Right cardiac atrium (tissue), 5 donors: ENCODE results near the gene TBKBP1. TPM values are rescaled to one million over a fixed set of nuclear protein-coding genes. Genes with fewer than 3 reads are reported as not detected.

Experiments used
- ATAC-seq, 2 donors: fragments of 200-7000 bp; cut with Tn5 transposase; one replicate each; pipeline versions ENCODE4 v1.8.0 to v1.9.1; 2020; ENCODE audit warnings: moderate library complexity in 2 of 2, mild to moderate bottlenecking in 1 of 2
- DNase-seq, 3 donors: peaks; one replicate each; pipeline ENCODE4 v3.0.0-alpha.2; 2020
- H3K27ac ChIP-seq: one replicate; pipeline ENCODE4 v1.5.1; 2013; ENCODE audit warnings: mild to moderate bottlenecking, low read length, control low read depth, moderate library complexity
- H3K27me3 ChIP-seq: one replicate; pipeline ENCODE4 v1.6.1; 2013; ENCODE audit not compliant: control insufficient read depth, insufficient read depth
- H3K4me1 ChIP-seq: one replicate; pipeline ENCODE4 v1.6.1; 2013; ENCODE audit warnings: low read length; ENCODE audit not compliant: control insufficient read depth, insufficient read depth
- H3K4me3 ChIP-seq: one replicate; pipeline ENCODE4 v1.5.1; 2013; ENCODE audit warnings: low read length, control low read depth
- H3K9me3 ChIP-seq: one replicate; pipeline ENCODE4 v1.6.1; 2013; ENCODE audit warnings: low read length; ENCODE audit not compliant: control insufficient read depth
- WGBS: extraction: QIAGEN DNeasy Blood & Tissue Kit; methylation state at CpG from one replicate; pipeline ENCODE4 v1.1.7; 2013; 5-methylcytosine and 5-hydroxymethylcytosine counted together
- intact Hi-C, 4 donors: fragments of 100-400 bp; cut with DNase I; formaldehyde crosslinking; loops; one replicate each; pipeline versions ENCODE4 v1.11.0 to v1.14.0; 2022 to 2023
- polyA plus RNA-seq: library from polyadenylated mRNA; stranded (reverse); fragments of 200-250 nt; gene quantifications from one replicate; pipeline ENCODE4 v1.2.3, GENCODE V29; 2013
- total RNA-seq, 4 donors: library from RNA; stranded (reverse); fragmentation: NEBNext Ultra II Directional; extraction: Animal tissue kit (Norgen Biotek cat#: 25700); gene quantifications; one replicate each; pipeline ENCODE4 v1.2.1, GENCODE V29; 2021
- donor health status: healthy with polysubstance abuse.
- donor health status: DM: no; HTN: yes; CAD: no.
- donor health status: DM: no; HTN: no; CAD: no.
- donor health status: DM: no; HTN: yes; CAD: no; lungs with severe emphysema.
- donor health status: DM: yes; HTN: yes; CAD: no.

TBKBP1 gene
- total and polyA plus RNA-seq, 5 donors = 17.5 to 27.0 (median 21.5) TPM

DNA sequence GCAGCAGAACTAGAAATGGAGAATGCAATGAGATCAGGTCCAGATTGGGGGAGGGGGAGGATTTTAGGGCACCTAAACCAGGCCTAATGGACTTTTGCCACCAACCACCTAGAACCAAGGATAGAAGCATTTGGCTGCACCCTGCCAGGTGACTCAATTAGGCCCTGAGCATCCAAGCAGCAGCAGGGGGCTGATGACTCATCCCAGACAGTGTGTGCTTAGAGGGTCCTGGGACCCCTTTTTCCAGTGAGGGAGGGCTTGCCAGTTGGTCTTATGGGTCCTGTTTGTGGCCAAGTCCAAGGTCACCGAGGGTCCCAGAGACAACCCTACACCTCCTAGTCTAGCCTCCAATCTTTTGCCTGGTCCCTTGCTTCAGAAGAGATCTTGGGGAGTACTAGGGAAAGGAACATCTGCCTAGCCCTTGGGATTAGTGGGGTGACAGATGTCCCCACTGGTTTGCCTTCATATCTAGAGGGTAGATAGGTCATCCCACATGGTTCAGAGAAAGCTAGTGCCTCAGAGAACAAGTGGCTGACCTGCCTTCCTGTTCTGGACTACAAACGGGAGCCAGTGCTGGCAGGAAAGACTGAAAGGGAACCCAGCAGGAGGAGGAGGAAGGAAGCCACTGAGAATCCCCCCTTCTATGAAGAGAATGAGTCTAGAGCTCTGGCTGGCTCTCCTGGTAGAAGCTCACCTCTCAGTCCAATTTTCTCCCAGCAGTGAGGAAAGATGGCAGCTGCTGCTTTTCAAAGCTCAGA, 1.6 kb upstream of the TBKBP1 start:
- no peaks in the 10 kb centered on the region for H3K9me3 ChIP-seq
- DNase-seq (no peak), ATAC-seq (no peak)
- H3K27ac ChIP-seq = no peak overlapping the region
- peaks cover 5% of the 10 kb centered on the region for H3K4me1 ChIP-seq
- no peaks in the 10 kb centered on the region for H3K27me3 ChIP-seq
- intact Hi-C loops = no loop called here
- WGBS = 65% methylated on average over 2 of the region's 2 CpGs
- no peak overlapping the region for H3K4me3 ChIP-seq

DNA sequence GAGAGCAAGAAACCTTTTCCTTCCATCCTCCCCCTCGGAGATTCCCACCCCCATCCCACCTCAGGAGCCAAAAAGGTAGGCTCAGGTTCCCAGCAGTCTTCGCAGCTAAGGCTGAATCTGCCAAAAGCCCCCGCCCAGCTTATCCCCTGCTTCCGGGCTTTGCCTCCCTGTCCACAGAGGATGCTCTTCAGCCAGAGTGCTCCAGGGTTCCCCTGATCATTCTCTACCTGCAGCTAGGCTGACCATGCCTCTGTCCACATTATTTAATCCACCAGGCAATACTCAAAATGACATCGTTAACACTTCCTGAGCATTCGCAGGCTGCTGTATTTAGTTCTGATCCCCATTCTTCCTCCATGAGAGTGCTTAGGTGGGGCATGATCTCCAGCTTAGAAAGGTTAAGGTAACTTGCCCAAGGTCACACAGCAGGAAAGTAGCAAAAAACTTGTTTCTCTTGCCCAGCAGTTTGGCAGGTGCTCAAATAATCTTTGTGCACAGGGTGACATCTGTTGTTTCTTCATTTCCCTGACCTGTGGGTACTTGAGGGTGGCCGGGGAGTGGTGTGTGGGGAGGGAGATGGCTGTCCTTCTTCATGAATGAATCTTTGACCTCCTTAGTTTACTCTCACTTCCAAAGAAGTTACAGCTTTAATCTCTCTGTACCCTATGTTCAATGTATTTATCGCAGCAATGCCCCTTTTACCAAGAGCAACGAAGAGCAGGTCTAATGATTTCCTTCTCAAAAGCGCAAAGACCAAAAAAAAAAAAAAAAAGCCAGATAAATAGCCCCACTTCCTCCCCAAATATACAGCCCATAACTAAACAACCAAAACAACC, 848 bp upstream of the TBKBP1 start:
- Histone ChIP-seq H3K9me3 (no peaks in the 10 kb centered on the region), H3K27ac (no peak overlapping the region), H3K4me1 (peaks cover 5% of the 10 kb centered on the region), H3K27me3 (no peaks in the 10 kb centered on the region), H3K4me3 (peak overlapping the region; percentile 98)
- WGBS = 24% methylated on average over 10 of the region's 10 CpGs
- DNase-seq = no peak
- intact Hi-C loops = no loop called here
- no peak for ATAC-seq

DNA sequence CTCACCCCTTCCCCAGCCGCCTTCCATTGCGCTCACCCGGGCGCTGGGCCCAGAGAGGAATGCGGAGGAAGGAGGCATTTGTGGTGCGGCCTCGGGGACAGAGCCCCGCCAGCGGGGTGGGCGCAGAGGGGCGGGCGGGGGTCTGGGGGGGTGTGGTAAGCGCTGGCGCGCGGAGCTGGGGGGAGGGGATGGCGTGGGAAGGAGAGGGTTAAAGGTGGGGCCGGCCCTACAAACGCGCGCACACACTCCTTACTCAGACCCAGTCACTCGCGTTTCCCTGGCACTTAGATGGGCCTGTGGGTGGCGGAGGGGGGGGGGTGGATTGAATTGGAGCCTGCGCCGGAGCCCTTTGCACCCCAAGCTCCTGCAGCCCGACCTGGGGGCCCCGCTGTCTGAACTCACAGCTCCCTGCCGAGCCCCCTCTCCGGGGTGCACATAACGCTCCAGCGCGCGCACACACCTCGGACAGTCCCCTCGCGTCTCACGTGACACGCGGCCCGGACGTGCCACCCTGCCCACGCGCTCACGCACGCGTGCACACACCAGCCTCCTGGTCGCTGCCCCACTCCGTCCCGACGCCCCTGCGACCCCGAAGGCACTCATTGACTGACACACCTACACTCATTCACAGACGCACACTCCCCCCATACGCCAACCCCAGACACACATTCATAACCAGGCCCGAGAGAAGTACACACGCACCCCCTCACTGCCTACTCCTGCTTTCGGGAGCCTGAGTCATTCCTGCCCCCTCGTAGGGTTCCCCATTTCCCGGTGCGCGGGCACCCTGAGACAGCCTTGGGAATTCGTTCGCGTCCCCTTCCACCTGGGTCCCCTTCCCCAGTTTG, 844 bp downstream of the TBKBP1 start:
- Histone ChIP-seq H3K4me3 (peak overlapping the region; percentile 98), H3K27me3 (no peaks in the 10 kb centered on the region), H3K27ac (peak overlapping the region; percentile 40), H3K9me3 (no peaks in the 10 kb centered on the region), H3K4me1 (peaks cover 5% of the 10 kb centered on the region)
- intact Hi-C loops = no loop called here
- ATAC-seq = peak; percentile 75 to 76
- under 1% methylated on average over 65 of the region's 65 CpGs for WGBS
- peak; percentile 79 to 92 (median 92) for DNase-seq

DNA sequence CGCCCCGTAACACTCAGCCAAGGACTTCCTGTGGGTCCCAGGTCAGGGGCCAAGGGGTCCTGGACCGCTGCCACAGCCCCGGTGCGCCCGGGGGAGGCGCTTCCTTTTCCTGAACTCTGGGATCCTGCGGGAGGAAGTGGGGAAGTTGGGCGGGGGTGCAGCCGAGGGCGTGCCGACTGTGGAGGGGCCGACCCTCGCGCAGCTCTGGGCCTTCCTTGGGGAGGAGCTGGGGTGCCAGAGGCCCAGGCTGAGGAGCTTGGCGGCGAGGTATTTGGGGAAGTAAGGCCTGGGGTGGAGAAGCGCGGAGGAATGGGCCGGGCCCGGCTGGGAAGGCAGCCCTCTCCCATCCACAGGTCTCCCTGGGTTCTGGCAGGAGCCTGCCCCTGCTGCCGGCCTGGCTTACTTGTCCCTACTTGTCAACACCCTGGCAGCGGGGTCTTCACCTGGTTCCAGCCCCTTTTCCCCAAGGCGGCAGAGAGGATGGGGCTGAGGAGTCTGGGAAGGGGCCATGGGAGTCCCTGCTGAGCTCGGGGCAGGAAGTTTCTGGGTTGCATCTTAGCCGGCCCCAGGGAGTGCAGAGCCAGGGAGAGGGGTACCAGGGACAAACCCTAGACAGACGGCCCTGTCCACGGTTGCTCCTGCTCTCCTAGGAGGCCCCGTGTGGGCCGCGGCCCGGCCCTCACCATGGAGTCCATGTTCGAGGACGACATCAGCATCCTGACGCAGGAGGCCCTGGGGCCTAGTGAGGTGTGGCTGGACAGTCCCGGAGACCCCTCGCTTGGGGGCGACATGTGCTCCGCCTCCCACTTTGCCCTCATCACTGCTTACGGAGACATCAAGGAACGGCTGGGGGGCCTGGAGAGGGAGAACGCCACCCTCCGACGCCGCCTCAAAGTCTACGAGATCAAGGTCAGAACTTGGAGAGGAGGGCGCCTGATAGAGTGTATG, 1.7 kb downstream of the TBKBP1 start:
- no peaks in the 10 kb centered on the region for H3K9me3 ChIP-seq
- WGBS = 35% methylated on average over 47 of the region's 47 CpGs
- peak; percentile 65 to 84 for ATAC-seq
- H3K4me1 ChIP-seq = peaks cover 5% of the 10 kb centered on the region
- peak overlapping the region; percentile 40 for H3K27ac ChIP-seq
- no peaks in the 10 kb centered on the region for H3K27me3 ChIP-seq
- peak; percentile 86 to 93 (median 91) for DNase-seq
- intact Hi-C loops = no loop called here
- peak overlapping the region; percentile 98 for H3K4me3 ChIP-seq

DNA sequence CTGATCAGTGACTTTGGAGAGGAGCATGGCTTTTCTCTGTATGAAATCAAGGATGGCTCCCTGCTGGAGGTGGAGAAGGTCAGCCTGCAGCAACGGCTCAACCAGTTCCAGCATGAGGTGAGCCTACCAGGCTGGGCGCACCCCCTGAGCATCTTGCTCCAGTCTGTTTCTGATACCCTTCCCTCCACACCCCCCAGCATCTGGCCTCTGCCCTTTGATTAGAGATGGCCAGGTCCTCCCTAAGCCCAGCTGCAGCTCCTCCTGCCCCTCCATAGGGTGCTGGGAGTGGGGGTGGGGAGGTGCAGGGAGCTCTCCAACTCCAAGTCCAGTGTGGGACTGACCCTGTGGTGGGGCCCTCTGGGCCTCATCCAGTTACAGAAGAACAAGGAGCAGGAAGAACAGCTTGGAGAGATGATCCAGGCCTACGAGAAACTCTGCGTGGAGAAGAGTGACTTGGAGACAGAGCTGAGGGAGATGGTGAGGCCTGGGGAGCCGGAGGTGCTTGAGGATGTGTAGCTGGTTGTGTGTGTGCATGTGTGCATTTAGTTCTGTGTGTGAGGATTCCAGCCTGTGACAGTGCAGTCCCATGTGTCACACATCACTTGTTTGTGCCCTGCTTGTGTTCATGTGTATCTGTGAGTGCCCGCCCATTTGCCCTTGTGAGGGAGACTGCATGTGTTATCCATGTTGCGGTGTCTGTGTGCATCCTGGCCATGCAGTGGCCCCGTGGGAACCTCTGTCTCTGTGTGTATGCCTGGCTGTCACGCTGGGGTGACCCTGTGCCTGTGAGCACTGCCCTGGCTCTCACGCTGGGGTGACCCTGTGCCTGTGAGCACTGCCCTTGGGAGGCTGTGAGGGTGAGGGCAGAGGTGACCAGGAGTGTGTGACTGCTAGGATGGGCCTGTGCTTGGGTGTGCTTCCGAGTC, 3.0 kb downstream of the TBKBP1 start:
- H3K27ac ChIP-seq = no peak overlapping the region
- intact Hi-C loops = no loop called here
- H3K4me1 ChIP-seq = peaks cover 5% of the 10 kb centered on the region
- DNase-seq = no peak
- H3K9me3 ChIP-seq = no peaks in the 10 kb centered on the region
- WGBS = 69% methylated on average over 11 of the region's 11 CpGs
- no peaks in the 10 kb centered on the region for H3K27me3 ChIP-seq
- ATAC-seq = no peak
- no peak overlapping the region for H3K4me3 ChIP-seq

DNA sequence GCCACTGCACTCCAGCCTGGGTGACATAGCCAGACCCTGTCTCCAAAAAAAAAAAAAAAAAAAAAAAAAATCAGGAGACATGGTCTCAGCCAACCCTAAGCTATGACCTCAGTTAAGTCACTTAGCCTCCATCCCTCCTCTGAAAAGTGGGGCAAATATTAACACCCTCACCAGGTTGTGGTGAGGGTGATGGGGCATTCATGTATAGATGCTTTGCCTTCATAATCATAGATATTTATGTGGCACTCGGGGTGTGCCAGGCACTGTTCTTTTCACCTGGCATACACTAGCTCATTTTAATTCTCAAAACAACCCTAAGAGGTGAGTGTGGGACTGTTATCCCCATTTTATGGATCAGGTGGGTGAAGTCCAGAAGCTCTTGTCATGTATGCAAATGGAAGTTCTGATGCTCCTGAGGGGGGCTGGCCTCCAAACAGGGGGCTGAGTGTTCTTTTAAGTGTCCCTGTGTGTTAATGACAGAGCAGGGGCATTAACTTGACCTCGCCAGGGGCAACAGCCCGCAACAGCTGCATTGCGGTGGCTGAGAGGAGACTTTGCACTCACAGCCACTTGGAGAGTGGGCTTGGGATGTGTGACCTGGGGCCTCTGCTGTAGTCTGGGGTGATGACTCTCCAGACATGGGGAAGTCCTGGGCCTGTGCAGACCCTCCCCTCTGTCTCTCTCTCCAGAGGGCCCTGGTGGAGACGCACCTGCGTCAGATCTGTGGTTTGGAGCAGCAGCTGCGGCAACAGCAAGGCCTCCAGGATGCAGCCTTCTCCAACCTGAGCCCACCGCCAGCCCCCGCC, 4.1 kb downstream of the TBKBP1 start:
- Histone ChIP-seq H3K4me1 (peaks cover 2% of the 10 kb centered on the region), H3K4me3 (no peak overlapping the region), H3K27me3 (no peaks in the 10 kb centered on the region), H3K27ac (no peak overlapping the region), H3K9me3 (no peaks in the 10 kb centered on the region)
- WGBS = 77% methylated on average over 9 of the region's 9 CpGs
- no peak for DNase-seq
- intact Hi-C loops = no loop called here
- ATAC-seq = no peak

DNA sequence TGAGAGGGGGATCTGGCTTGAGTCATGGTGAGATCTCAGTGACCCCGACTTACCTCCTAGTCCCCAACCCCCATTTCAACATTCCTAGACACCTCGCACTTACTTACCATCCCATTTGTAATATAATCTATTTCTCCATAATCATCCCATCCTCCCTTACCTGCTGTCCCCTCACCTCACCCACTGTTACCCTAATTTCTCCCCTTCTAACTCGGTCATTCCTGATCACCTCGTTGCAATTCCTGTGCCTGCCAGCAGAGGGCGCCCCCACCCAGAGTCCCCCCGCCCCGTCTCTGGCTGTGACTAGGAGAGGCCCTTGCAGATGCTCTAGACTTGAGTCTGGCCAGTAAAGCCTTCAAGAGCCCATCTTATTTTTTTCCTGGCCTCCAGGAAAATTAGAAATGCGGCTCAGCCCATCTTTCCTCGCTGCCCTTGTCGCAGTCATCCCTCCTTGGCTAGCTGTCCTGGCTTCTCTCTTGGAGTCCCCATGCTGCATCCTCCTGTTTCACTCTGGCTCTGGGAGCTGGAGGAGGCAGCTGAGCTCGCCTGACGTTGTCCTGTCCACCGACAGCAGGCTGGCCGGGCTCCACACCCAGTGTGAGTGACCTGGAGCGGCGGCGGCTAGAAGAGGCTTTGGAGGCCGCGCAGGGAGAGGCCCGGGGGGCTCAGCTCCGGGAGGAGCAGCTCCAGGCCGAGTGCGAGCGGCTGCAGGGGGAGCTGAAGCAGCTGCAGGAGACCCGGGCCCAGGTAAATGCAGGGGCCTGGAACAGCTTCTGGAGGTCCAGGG, 5.0 kb downstream of the TBKBP1 start:
- no peaks in the 10 kb centered on the region for H3K4me1 ChIP-seq
- H3K4me3 ChIP-seq = no peak overlapping the region
- 64% methylated on average over 25 of the region's 25 CpGs for WGBS
- intact Hi-C loops = no loop called here
- no peak overlapping the region for H3K27ac ChIP-seq
- peak in 2 of 3 donors; percentile 82 to 86 for DNase-seq
- no peak for ATAC-seq
- H3K27me3 ChIP-seq = no peaks in the 10 kb centered on the region
- H3K9me3 ChIP-seq = no peaks in the 10 kb centered on the region

DNA sequence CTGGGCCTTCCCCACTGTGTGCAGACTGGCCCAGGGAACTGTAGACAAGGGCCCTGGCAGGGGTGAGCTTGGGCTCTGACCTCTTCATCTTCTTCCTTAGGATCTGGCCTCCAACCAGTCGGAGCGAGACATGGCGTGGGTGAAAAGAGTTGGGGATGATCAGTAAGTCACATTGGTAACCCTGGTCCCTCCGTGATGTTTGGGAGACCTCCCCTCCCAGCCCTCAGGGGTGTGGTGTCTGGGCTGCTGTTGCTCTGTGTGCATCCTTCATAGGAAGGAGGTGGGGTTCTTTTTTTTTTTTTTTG, 5.5 kb downstream of the TBKBP1 start:
- Histone ChIP-seq H3K4me3 (no peak overlapping the region), H3K9me3 (no peaks in the 10 kb centered on the region), H3K27ac (no peak overlapping the region), H3K27me3 (no peaks in the 10 kb centered on the region), H3K4me1 (no peaks in the 10 kb centered on the region)
- intact Hi-C loops = no loop called here
- no peak for DNase-seq
- 96% methylated on average over 4 of the region's 4 CpGs for WGBS
- no peak for ATAC-seq
